Liver (tissue), 9 donors: Measurements from ENCODE around the gene RAI1. TPM values are rescaled to one million over a fixed set of nuclear protein-coding genes. Genes with fewer than 3 reads are reported as not detected.

Experiments used
- DNase-seq: peaks from one replicate; pipeline ENCODE4 v3.0.0-alpha.2; 2017; ENCODE audit warnings: low spot score
- H3K27ac ChIP-seq, 2 donors: one replicate each; pipeline ENCODE4 v1.7.0; 2013; ENCODE audit warnings: inconsistent platforms in 2 of 2, low read length in 2 of 2, control low read depth in 1 of 2, low read depth in 1 of 2, mild to moderate bottlenecking in 1 of 2
- H3K27me3 ChIP-seq, 4 donors: one replicate each; pipeline versions ENCODE4 v1.6.1 to v1.7.0; 2013; ENCODE audit warnings: low read length in 3 of 4, inconsistent platforms in 1 of 4, mild to moderate bottlenecking in 1 of 4, moderate library complexity in 1 of 4; ENCODE audit not compliant: control insufficient read depth in 4 of 4, insufficient read depth in 4 of 4
- H3K36me3 ChIP-seq, 4 donors: one replicate each; pipeline versions ENCODE4 v1.6.1 to v1.7.0; 2013; ENCODE audit warnings: low read length in 3 of 4, mild to moderate bottlenecking in 3 of 4, low read depth in 1 of 4, moderate library complexity in 1 of 4; ENCODE audit not compliant: control insufficient read depth in 4 of 4, insufficient read depth in 3 of 4
- H3K4me1 ChIP-seq, 4 donors: one replicate each; pipeline versions ENCODE4 v1.6.1 to v1.7.0; 2013; ENCODE audit warnings: low read length in 3 of 4, mild to moderate bottlenecking in 3 of 4, moderate library complexity in 1 of 4; ENCODE audit not compliant: control insufficient read depth in 4 of 4, insufficient read depth in 4 of 4
- H3K4me3 ChIP-seq, 3 donors: one replicate each; pipeline versions ENCODE4 v1.6.1 to v1.7.0; 2013; ENCODE audit warnings: low read length in 3 of 3, control low read depth in 1 of 3, low read depth in 1 of 3, mild to moderate bottlenecking in 1 of 3
- H3K9ac ChIP-seq, 2 donors: one replicate each; pipeline ENCODE4 v1.7.0; 2013; ENCODE audit warnings: low read length in 2 of 2, mild to moderate bottlenecking in 2 of 2, moderate library complexity in 2 of 2, control low read depth in 1 of 2, low read depth in 1 of 2
- H3K9me3 ChIP-seq, 4 donors: one replicate each; pipeline versions ENCODE4 v1.6.1 to v1.7.0; 2013; ENCODE audit warnings: low read length in 3 of 4; ENCODE audit not compliant: control insufficient read depth in 4 of 4
- ATF3 ChIP-seq: IDR thresholded peaks from 2 replicates; pipeline ENCODE4 v1.6.1; 2016; ENCODE audit warnings: antibody characterized with exemption
- CTCF ChIP-seq: fragments of 150-350 bp; IDR thresholded peaks from 2 replicates; pipeline ENCODE4 v1.5.1; 2017; ENCODE audit warnings: improper control_type of control experiment, low read depth, low read length; ENCODE audit not compliant: missing input control
- EGR1 ChIP-seq, 2 donors: IDR thresholded peaks; 2 replicates each; pipeline ENCODE4 v1.6.1; 2016 to 2018; ENCODE audit warnings: antibody characterized with exemption in 2 of 2, low read depth in 2 of 2
- FOXA1 ChIP-seq: IDR thresholded peaks from 2 replicates; pipeline ENCODE4 v1.6.1; 2016; ENCODE audit warnings: antibody characterized with exemption
- FOXA2 ChIP-seq: IDR thresholded peaks from 2 replicates; pipeline ENCODE4 v1.6.1; 2016; ENCODE audit warnings: antibody characterized with exemption
- GABPA ChIP-seq, 2 donors: IDR thresholded peaks in 1 of 2; conservative IDR thresholded peaks in 1 of 2; 2 replicates each; pipeline ENCODE4 v1.6.1; 2016; ENCODE audit warnings: antibody characterized with exemption in 2 of 2, mild to moderate bottlenecking in 1 of 2, moderate library complexity in 1 of 2
- HNF4A ChIP-seq, 2 donors: conservative IDR thresholded peaks; 2 replicates each; pipeline ENCODE4 v1.6.1; 2016; ENCODE audit warnings: antibody characterized with exemption in 2 of 2, mild to moderate bottlenecking in 2 of 2
- JUND ChIP-seq, 2 donors: IDR thresholded peaks; 2 replicates each; pipeline ENCODE4 v1.6.1; 2016; ENCODE audit warnings: antibody characterized with exemption in 2 of 2
- NR2F2 ChIP-seq: IDR thresholded peaks from 2 replicates; pipeline ENCODE4 v1.6.1; 2016; ENCODE audit warnings: antibody characterized with exemption
- SP1 ChIP-seq: IDR thresholded peaks from 2 replicates; pipeline ENCODE4 v1.6.1; 2018; ENCODE audit warnings: antibody characterized with exemption, mild to moderate bottlenecking
- TAF1 ChIP-seq: conservative IDR thresholded peaks from 2 replicates; pipeline ENCODE4 v1.6.1; 2016; ENCODE audit warnings: antibody characterized with exemption, mild to moderate bottlenecking
- YY1 ChIP-seq: IDR thresholded peaks from 2 replicates; pipeline ENCODE4 v1.6.1; 2016; ENCODE audit warnings: antibody characterized with exemption, mild to moderate bottlenecking
- ZBTB33 ChIP-seq: IDR thresholded peaks from 2 replicates; pipeline ENCODE4 v1.6.1; 2016; ENCODE audit warnings: antibody characterized with exemption
- WGBS: extraction: QIAGEN DNeasy Blood & Tissue Kit; methylation state at CpG from one replicate; pipeline ENCODE4 v1.1.7; 2013; 5-methylcytosine and 5-hydroxymethylcytosine counted together
- polyA plus RNA-seq, 2 donors: library from polyadenylated mRNA; stranded (reverse) in 1 of 2; unstranded in 1 of 2; fragments of 200-250 nt in 1 of 2; fragments of >200 nt in 1 of 2; fragmentation: Nextera tagmentation in 1 of 2; extraction: Ambion mirVana in 1 of 2; gene quantifications; one replicate each; pipeline versions ENCODE4 v1.2.1 to v1.2.3, GENCODE V29; 2013 to 2015
- total RNA-seq, 2 donors: library from RNA; depleted of rRNA; stranded (reverse); fragments of >200 nt; gene quantifications; one replicate each; pipeline ENCODE4 v1.2.3, GENCODE V29; 2014
- TF ChIP-seq, protein P1 (sequence below): IDR thresholded peaks from 2 replicates; pipeline ENCODE4 v1.6.1; 2016; ENCODE audit warnings: antibody characterized with exemption, mild to moderate bottlenecking
- donor health status: healthy.
- donor health status: healthy.
- donor health status: healthy.
- donor health status: healthy.
- donor health status: healthy.

RAI1 gene
- total and polyA plus RNA-seq, 4 donors, result 0.57 to 7.6 (median 5.3) TPM

GRCh38 chr17:17758941-17759563, 77.8 kb downstream of the RAI1 start:
- H3K27me3 ChIP-seq, result no peaks in the 10 kb centered on the region
- no peaks in the 10 kb centered on the region for H3K9me3 ChIP-seq
- no peak for DNase-seq
- no peak overlapping the region for H3K9ac ChIP-seq
- H3K4me1 ChIP-seq, result peaks cover 0 to 12% (median 7%) of the 10 kb centered on the region in 4 donors
- no peak overlapping the region for H3K27ac ChIP-seq
- no peaks in the 10 kb centered on the region for H3K36me3 ChIP-seq
- no peak overlapping the region for H3K4me3 ChIP-seq
- WGBS, result 92% methylated on average over 7 of the region's 7 CpGs
- no peak for TF ChIP-seq JUND (IDR thresholded peaks at IDR 0.05)
- TF ChIP-seq EGR1 (IDR thresholded peaks at IDR 0.05; ENCODE audit: low read depth in 2 of 2), result no peak
- TF ChIP-seq SP1, result no peak
- no peak for TF ChIP-seq NR2F2
- TF ChIP-seq FOXA2, result no peak
- TF ChIP-seq CTCF, result no peak
- no peak for TF ChIP-seq ATF3
- TF ChIP-seq FOXA1, result no peak
- TF ChIP-seq, protein P1, sequence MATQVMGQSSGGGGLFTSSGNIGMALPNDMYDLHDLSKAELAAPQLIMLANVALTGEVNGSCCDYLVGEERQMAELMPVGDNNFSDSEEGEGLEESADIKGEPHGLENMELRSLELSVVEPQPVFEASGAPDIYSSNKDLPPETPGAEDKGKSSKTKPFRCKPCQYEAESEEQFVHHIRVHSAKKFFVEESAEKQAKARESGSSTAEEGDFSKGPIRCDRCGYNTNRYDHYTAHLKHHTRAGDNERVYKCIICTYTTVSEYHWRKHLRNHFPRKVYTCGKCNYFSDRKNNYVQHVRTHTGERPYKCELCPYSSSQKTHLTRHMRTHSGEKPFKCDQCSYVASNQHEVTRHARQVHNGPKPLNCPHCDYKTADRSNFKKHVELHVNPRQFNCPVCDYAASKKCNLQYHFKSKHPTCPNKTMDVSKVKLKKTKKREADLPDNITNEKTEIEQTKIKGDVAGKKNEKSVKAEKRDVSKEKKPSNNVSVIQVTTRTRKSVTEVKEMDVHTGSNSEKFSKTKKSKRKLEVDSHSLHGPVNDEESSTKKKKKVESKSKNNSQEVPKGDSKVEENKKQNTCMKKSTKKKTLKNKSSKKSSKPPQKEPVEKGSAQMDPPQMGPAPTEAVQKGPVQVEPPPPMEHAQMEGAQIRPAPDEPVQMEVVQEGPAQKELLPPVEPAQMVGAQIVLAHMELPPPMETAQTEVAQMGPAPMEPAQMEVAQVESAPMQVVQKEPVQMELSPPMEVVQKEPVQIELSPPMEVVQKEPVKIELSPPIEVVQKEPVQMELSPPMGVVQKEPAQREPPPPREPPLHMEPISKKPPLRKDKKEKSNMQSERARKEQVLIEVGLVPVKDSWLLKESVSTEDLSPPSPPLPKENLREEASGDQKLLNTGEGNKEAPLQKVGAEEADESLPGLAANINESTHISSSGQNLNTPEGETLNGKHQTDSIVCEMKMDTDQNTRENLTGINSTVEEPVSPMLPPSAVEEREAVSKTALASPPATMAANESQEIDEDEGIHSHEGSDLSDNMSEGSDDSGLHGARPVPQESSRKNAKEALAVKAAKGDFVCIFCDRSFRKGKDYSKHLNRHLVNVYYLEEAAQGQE, result no peak
- no peak for TF ChIP-seq HNF4A (conservative IDR thresholded peaks at IDR 0.05)
- no peak for TF ChIP-seq GABPA (IDR thresholded peaks at IDR 0.05 in 1 of 2, conservative IDR thresholded peaks at IDR 0.05 in 1 of 2)
- TF ChIP-seq ZBTB33, result no peak
- no peak for TF ChIP-seq TAF1
- no peak for TF ChIP-seq YY1

- no peak overlapping the region for H3K27ac ChIP-seq
- WGBS, result 85% methylated on average over 7 of the region's 7 CpGs
- H3K27me3 ChIP-seq, result no peaks in the 10 kb centered on the region
- H3K4me3 ChIP-seq, result no peak overlapping the region
- no peaks in the 10 kb centered on the region for H3K36me3 ChIP-seq
- no peaks in the 10 kb centered on the region for H3K9me3 ChIP-seq
- H3K4me1 ChIP-seq, result peaks cover 0 to 7% (median 4%) of the 10 kb centered on the region in 4 donors
- no peak for DNase-seq
- H3K9ac ChIP-seq, result no peak overlapping the region
- TF ChIP-seq, protein P1, result no peak
- TF ChIP-seq ATF3, result no peak
- TF ChIP-seq ZBTB33, result no peak
- TF ChIP-seq EGR1 (IDR thresholded peaks at IDR 0.05; ENCODE audit: low read depth in 2 of 2), result no peak
- no peak for TF ChIP-seq NR2F2
- no peak for TF ChIP-seq TAF1
- TF ChIP-seq SP1, result no peak
- TF ChIP-seq GABPA (IDR thresholded peaks at IDR 0.05 in 1 of 2, conservative IDR thresholded peaks at IDR 0.05 in 1 of 2), result no peak
Measured at GRCh38 chr17:17760350-17760749, 79.1 kb downstream of the RAI1 start.
